ENCODE measurements around the gene PABPN1L. TPM values are rescaled to one million over a fixed set of nuclear protein-coding genes. Genes with fewer than 3 reads are reported as not detected.

Gene PABPN1L
- total RNA-seq, 1 experiment from 2014 or later, result 0.57 TPM

GRCh38 chr16:88830783-88831182 is 35.7 kb downstream of the PABPN1L start:
- ChIA-PET POLR2A (no interaction called here), RAD21 (ENCODE audit: low non-redundant PET in 1 of 2, low total read pairs in 2 of 2, uncharacterized antibody in 2 of 2, unreplicated experiment in 2 of 2) (no interaction called here), CTCF (no interaction called here)
- H2AFZ ChIP-seq (ENCODE audit: low read depth, low read length, poor library complexity, severe bottlenecking), result no peak overlapping the region
- H3K4me3 ChIP-seq (replicated peaks in 1 of 2; ENCODE audit: low read depth in 1 of 2, low read length in 2 of 2), result no peak overlapping the region
- no peak overlapping the region for H3K9ac ChIP-seq (ENCODE audit: low read length)
- H3K9me2 ChIP-seq (ENCODE audit: insufficient read depth), result no peaks in the 10 kb centered on the region
- no TSS peak for BruUV-seq (replicated peaks)
- intact Hi-C loops (cut with micrococcal nuclease), result no loop called here
- DNase-seq (ENCODE audit: low read depth, low spot score), result no peak
- peaks cover 0 to 4% of the 10 kb centered on the region in 2 experiments; a peak in 1 of 4 replicates for H3K4me1 ChIP-seq (ENCODE audit: control insufficient read depth in 1 of 2, insufficient read depth in 2 of 2, low read length in 2 of 2)
- no peaks in the 10 kb centered on the region for H4K20me1 ChIP-seq (ENCODE audit: insufficient read depth)
- no peak for TF ChIP-seq FOSL1 (IDR thresholded peaks at IDR 0.05; ENCODE audit: low read depth)
- no peak for TF ChIP-seq EZH2 (IDR thresholded peaks at IDR 0.05)
- no peak for TF ChIP-seq ELF1 (IDR thresholded peaks at IDR 0.05; ENCODE audit: borderline replicate concordance, low read depth)
- no peaks in the 10 kb centered on the region for H3K27me3 ChIP-seq (ENCODE audit: insufficient read depth, low read length)
- no peaks in the 10 kb centered on the region for H3K9me3 ChIP-seq (ENCODE audit: control insufficient read depth in 1 of 2, insufficient read depth in 1 of 2, low read depth in 1 of 2, low read length in 2 of 2)
- H3K4me2 ChIP-seq (ENCODE audit: low read length), result no peak overlapping the region
- H3K27ac ChIP-seq (ENCODE audit: low read depth, low read length), result no peak overlapping the region
- no peaks in the 10 kb centered on the region for H3K36me3 ChIP-seq (ENCODE audit: control insufficient read depth in 1 of 2, insufficient read depth in 2 of 2, low read length in 2 of 2)
- ATAC-seq, result no peak
- H3K79me2 ChIP-seq (ENCODE audit: insufficient read depth, low read length), result no peaks in the 10 kb centered on the region

- POLR2A ChIA-PET, result no interaction called here
- H3K9ac ChIP-seq (ENCODE audit: low read length), result no peak overlapping the region
- no peaks in the 10 kb centered on the region for H3K36me3 ChIP-seq (ENCODE audit: control insufficient read depth in 1 of 2, insufficient read depth in 2 of 2, low read length in 2 of 2)
- no TSS peak for BruUV-seq (replicated peaks)
- no peak overlapping the region for H3K4me3 ChIP-seq (replicated peaks in 1 of 2; ENCODE audit: low read depth in 1 of 2, low read length in 2 of 2)
- no peaks in the 10 kb centered on the region for H3K79me2 ChIP-seq (ENCODE audit: insufficient read depth, low read length)
- CTCF ChIA-PET, result no interaction called here
- RAD21 ChIA-PET (ENCODE audit: low non-redundant PET in 1 of 2, low total read pairs in 2 of 2, uncharacterized antibody in 2 of 2, unreplicated experiment in 2 of 2), result no interaction called here
- no peaks in the 10 kb centered on the region for H3K27me3 ChIP-seq (ENCODE audit: insufficient read depth, low read length)
- no peaks in the 10 kb centered on the region for H4K20me1 ChIP-seq (ENCODE audit: insufficient read depth)
- intact Hi-C loops (cut with micrococcal nuclease), result no loop called here
- H3K4me1 ChIP-seq (ENCODE audit: control insufficient read depth in 1 of 2, insufficient read depth in 2 of 2, low read length in 2 of 2), result peaks cover 0 to 4% of the 10 kb centered on the region in 2 experiments; a peak in 1 of 4 replicates
- H2AFZ ChIP-seq (ENCODE audit: low read depth, low read length, poor library complexity, severe bottlenecking), result no peak overlapping the region
- ATAC-seq, result no peak
- DNase-seq (ENCODE audit: low read depth, low spot score), result no peak
- H3K9me3 ChIP-seq (ENCODE audit: control insufficient read depth in 1 of 2, insufficient read depth in 1 of 2, low read depth in 1 of 2, low read length in 2 of 2), result no peaks in the 10 kb centered on the region
- H3K4me2 ChIP-seq (ENCODE audit: low read length), result no peak overlapping the region
- no peak overlapping the region for H3K27ac ChIP-seq (ENCODE audit: low read depth, low read length)
- H3K9me2 ChIP-seq (ENCODE audit: insufficient read depth), result no peaks in the 10 kb centered on the region
- TF ChIP-seq EGR1 (IDR thresholded peaks at IDR 0.05; ENCODE audit: low read depth) (no peak), YY1 (IDR thresholded peaks at IDR 0.05; ENCODE audit: extremely low read depth, insufficient replicate concordance, low read depth, low read length) (no peak), ELF1 (IDR thresholded peaks at IDR 0.05; ENCODE audit: borderline replicate concordance, low read depth) (no peak), FOSL1 (IDR thresholded peaks at IDR 0.05; ENCODE audit: low read depth) (no peak), EZH2phosphoT487 (IDR thresholded peaks at IDR 0.05; ENCODE audit: borderline replicate concordance) (no peak), EZH2 (IDR thresholded peaks at IDR 0.05) (no peak), TCF7L2 (IDR thresholded peaks at IDR 0.05; ENCODE audit: borderline replicate concordance, extremely low read depth, insufficient read depth, insufficient read length) (no peak), SIN3A (IDR thresholded peaks at IDR 0.05; ENCODE audit: low read depth) (no peak), ZNF274 (IDR thresholded peaks at IDR 0.05; ENCODE audit: low read depth, low read length) (no peak), ZFX (IDR thresholded peaks at IDR 0.05) (no peak), SRF (IDR thresholded peaks at IDR 0.05; ENCODE audit: low read depth) (no peak), CBX3 (IDR thresholded peaks at IDR 0.05; ENCODE audit: low read depth) (no peak), REST (IDR thresholded peaks at IDR 0.05; ENCODE audit: low read depth) (no peak), MAX (IDR thresholded peaks at IDR 0.05) (no peak)
- TF ChIP-seq, protein P1, sequence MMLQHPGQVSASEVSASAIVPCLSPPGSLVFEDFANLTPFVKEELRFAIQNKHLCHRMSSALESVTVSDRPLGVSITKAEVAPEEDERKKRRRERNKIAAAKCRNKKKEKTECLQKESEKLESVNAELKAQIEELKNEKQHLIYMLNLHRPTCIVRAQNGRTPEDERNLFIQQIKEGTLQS (IDR thresholded peaks at IDR 0.05), result no peak
- TF ChIP-seq, protein P2, sequence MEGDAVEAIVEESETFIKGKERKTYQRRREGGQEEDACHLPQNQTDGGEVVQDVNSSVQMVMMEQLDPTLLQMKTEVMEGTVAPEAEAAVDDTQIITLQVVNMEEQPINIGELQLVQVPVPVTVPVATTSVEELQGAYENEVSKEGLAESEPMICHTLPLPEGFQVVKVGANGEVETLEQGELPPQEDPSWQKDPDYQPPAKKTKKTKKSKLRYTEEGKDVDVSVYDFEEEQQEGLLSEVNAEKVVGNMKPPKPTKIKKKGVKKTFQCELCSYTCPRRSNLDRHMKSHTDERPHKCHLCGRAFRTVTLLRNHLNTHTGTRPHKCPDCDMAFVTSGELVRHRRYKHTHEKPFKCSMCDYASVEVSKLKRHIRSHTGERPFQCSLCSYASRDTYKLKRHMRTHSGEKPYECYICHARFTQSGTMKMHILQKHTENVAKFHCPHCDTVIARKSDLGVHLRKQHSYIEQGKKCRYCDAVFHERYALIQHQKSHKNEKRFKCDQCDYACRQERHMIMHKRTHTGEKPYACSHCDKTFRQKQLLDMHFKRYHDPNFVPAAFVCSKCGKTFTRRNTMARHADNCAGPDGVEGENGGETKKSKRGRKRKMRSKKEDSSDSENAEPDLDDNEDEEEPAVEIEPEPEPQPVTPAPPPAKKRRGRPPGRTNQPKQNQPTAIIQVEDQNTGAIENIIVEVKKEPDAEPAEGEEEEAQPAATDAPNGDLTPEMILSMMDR (IDR thresholded peaks at IDR 0.05 in 2 of 3, conservative IDR thresholded peaks at IDR 0.05 in 1 of 3; ENCODE audit: borderline replicate concordance in 1 of 3, insufficient read depth in 1 of 3, low read depth in 2 of 3, low read length in 2 of 3), result no peak
Observed at GRCh38 chr16:88830258-88830657, 36.2 kb downstream of the PABPN1L start.

Measured in HCT116 (cell line).